HepG2 (cell line): Measurements from ENCODE around the gene NUDT8.

Experiments used
- EP300 ChIP-seq, 3 experiments: sonication (generic) in 1 of 3; formaldehyde crosslinking in 1 of 3; IDR thresholded peaks; 2 replicates each; pipeline versions ENCODE4 v1.5.1 to v1.6.1; 2011 to 2020; ENCODE audit warnings: low read depth in 2 of 3, low read length in 2 of 3, borderline replicate concordance in 1 of 3, improper control_type of control experiment in 1 of 3, mild to moderate bottlenecking in 1 of 3, missing genetic modification reagents in 1 of 3, moderate library complexity in 1 of 3
- KDM3A ChIP-seq: IDR thresholded peaks from 2 replicates; pipeline ENCODE4 v1.6.1; 2018; ENCODE audit warnings: low read depth, missing compliant biosample characterization
- MTA3 ChIP-seq: sonication (generic); formaldehyde crosslinking; IDR thresholded peaks from 2 replicates; pipeline ENCODE4 v1.4.0; 2020; ENCODE audit warnings: missing genetic modification reagents
- MXD4 ChIP-seq: IDR thresholded peaks from 2 replicates; pipeline ENCODE4 v1.6.1; 2016; ENCODE audit warnings: mild to moderate bottlenecking, missing biosample characterization, missing genetic modification reagents
- POLR2AphosphoS5 ChIP-seq: IDR thresholded peaks from 2 replicates; pipeline ENCODE4 v1.6.1; 2012; ENCODE audit warnings: low read depth, low read length
- TAF1 ChIP-seq: sonication (generic); formaldehyde crosslinking; IDR thresholded peaks from 2 replicates; pipeline ENCODE4 v1.4.0; 2020; ENCODE audit warnings: missing genetic modification reagents
- TAF15 ChIP-seq: fragments of 200-400 bp; formaldehyde crosslinking; IDR thresholded peaks from one replicate; pipeline ENCODE4 v1.6.1; 2018; ENCODE audit warnings: mild to moderate bottlenecking, low read depth, low read length; ENCODE audit not compliant: poor library complexity, severe bottlenecking
- TBP ChIP-seq: sonication (generic); formaldehyde crosslinking; IDR thresholded peaks from 2 replicates; pipeline ENCODE4 v1.5.0; 2020; ENCODE audit warnings: missing genetic modification reagents
- ZNF274 ChIP-seq: sonication (generic); formaldehyde crosslinking; IDR thresholded peaks from 2 replicates; pipeline ENCODE4 v1.5.1; 2020; ENCODE audit warnings: mild to moderate bottlenecking, missing genetic modification reagents
- ZNF746 ChIP-seq: sonication (generic); formaldehyde crosslinking; IDR thresholded peaks from 2 replicates; pipeline ENCODE4 v1.8.0; 2022; ENCODE audit warnings: mild to moderate bottlenecking, missing genetic modification reagents
- TF ChIP-seq, protein P1 (sequence below): IDR thresholded peaks from 2 replicates; pipeline ENCODE4 v1.6.1; 2016; ENCODE audit warnings: missing compliant biosample characterization, missing genetic modification reagents, borderline replicate concordance

DNA sequence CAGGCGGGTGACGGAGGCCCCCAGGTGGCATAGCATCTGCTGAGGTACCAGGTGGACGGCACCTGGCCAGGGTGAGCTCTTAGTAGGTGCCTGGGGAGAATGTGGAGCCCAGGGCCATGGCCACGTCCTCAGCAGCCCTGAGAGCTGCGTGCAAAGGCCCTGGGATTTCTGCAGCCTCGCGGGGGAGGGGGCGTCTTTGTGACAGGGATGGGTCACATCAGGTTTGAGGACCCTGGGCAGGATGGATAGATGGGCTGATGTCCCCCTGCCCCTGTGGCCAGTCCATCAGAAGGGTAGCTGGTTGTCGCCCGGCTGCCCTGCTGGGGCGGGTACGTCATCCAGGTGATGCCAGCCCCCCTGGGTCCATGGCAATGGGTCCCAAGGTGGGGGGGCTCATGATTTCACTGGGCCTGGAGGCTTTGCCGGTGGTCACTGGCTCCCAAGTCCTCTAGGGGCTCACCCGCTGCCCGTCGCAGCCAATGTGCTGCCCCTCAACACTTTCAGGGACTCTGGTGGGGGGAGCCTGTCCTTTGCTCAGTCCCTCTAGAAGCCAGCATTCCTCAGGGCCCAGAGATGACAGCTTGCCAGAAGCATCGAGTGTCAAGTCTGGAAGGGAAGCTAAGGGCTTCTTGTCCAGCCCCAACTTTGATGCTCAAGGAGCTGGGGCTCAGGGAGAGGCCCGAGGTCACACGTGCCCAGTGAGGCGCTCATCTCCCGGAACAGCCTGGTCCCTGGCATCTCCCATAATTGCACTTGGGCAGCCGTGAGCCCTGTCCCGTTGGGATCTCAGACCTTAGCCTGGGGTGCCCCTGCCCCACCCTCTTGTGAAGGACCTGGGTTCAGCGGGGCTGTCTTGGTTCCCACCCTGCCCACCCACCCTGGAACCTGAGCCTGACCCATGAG lies 9.0 kb upstream of the NUDT8 start:
- TF ChIP-seq POLR2AphosphoS5 (no peak), ZNF274 (no peak), TAF1 (CRISPR knock-in tag) (no peak), EP300 (IDR thresholded peaks at IDR 0.05; ENCODE audit: low read depth in 2 of 2, low read length in 2 of 2) (no peak), EP300 (CRISPR knock-in tag; IDR thresholded peaks at IDR 0.05; ENCODE audit: borderline replicate concordance) (no peak), KDM3A (CRISPR knock-in tag) (no peak), TBP (CRISPR knock-in tag) (no peak), MXD4 (CRISPR knock-in tag) (no peak), MTA3 (no peak), ZNF746 (CRISPR knock-in tag) (no peak), TAF15 (no peak)
- TF ChIP-seq, protein P1, sequence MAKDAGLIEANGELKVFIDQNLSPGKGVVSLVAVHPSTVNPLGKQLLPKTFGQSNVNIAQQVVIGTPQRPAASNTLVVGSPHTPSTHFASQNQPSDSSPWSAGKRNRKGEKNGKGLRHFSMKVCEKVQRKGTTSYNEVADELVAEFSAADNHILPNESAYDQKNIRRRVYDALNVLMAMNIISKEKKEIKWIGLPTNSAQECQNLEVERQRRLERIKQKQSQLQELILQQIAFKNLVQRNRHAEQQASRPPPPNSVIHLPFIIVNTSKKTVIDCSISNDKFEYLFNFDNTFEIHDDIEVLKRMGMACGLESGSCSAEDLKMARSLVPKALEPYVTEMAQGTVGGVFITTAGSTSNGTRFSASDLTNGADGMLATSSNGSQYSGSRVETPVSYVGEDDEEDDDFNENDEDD (CRISPR knock-in tag), result no peak
